Measurements from ENCODE around the gene ECSIT. TPM values are rescaled to one million over a fixed set of nuclear protein-coding genes. Genes with fewer than 3 reads are reported as not detected.

The ECSIT gene
- total RNA-seq, 1 experiment from 2014 or later: 66.3 TPM

Other genes with a start within 250 kb of the ECSIT start
- gene TSPAN16, start 233.0 kb downstream of the ECSIT start, total RNA-seq (2014; rRNA removed; shearing (Covaris generic)): not detected in 2 replicates
- 0.86 and 1.2 TPM in 2 replicates for gene RAB3D, start 189.5 kb downstream of the ECSIT start, total RNA-seq (2014; rRNA removed; shearing (Covaris generic))
- 124 and 181 TPM in 2 replicates for gene TMEM205, start 182.9 kb downstream of the ECSIT start, total RNA-seq (2014; rRNA removed; shearing (Covaris generic))
- gene CCDC159, start 182.6 kb downstream of the ECSIT start, total RNA-seq (2014; rRNA removed; shearing (Covaris generic)): 0.63 and 0.68 TPM in 2 replicates
- gene PLPPR2, start 173.7 kb downstream of the ECSIT start, total RNA-seq (2014; rRNA removed; shearing (Covaris generic)): 5.2 and 12.1 TPM in 2 replicates
- gene SWSAP1, start 154.5 kb downstream of the ECSIT start, total RNA-seq (2014; rRNA removed; shearing (Covaris generic)): 0.57 and 1.4 TPM in 2 replicates
- 1.7 and 2.8 TPM in 2 replicates for gene EPOR, start 144.8 kb downstream of the ECSIT start, total RNA-seq (2014; rRNA removed; shearing (Covaris generic))
- gene RGL3, start 109.8 kb downstream of the ECSIT start, total RNA-seq (2014; rRNA removed; shearing (Covaris generic)): not detected in 2 replicates
- not detected in 2 replicates for gene ODAD3, start 94.0 kb downstream of the ECSIT start, total RNA-seq (2014; rRNA removed; shearing (Covaris generic))
- gene PRKCSH, start 93.5 kb downstream of the ECSIT start, total RNA-seq (2014; rRNA removed; shearing (Covaris generic)): 83.6 and 85.8 TPM in 2 replicates
- not detected in 2 replicates for gene ELAVL3, start 48.1 kb downstream of the ECSIT start, total RNA-seq (2014; rRNA removed; shearing (Covaris generic))
- 6.3 and 10.3 TPM in 2 replicates for gene ZNF653, start 23.3 kb downstream of the ECSIT start, total RNA-seq (2014; rRNA removed; shearing (Covaris generic))
- 7.2 and 9.3 TPM in 2 replicates for gene CNN1, start 9.7 kb upstream of the ECSIT start, total RNA-seq (2014; rRNA removed; shearing (Covaris generic))
- gene ELOF1, start 30.1 kb upstream of the ECSIT start, total RNA-seq (2014; rRNA removed; shearing (Covaris generic)): 79.0 and 99.9 TPM in 2 replicates
- gene ACP5, start 48.5 kb upstream of the ECSIT start, total RNA-seq (2014; rRNA removed; shearing (Covaris generic)): 0.45 and 0.97 TPM in 2 replicates
- 15.4 and 23.0 TPM in 2 replicates for gene ZNF627, start 68.3 kb upstream of the ECSIT start, total RNA-seq (2014; rRNA removed; shearing (Covaris generic))
- 4.5 and 8.6 TPM in 2 replicates for gene ZNF823, start 209.8 kb upstream of the ECSIT start, total RNA-seq (2014; rRNA removed; shearing (Covaris generic))
- gene ZNF441, start 237.9 kb upstream of the ECSIT start, total RNA-seq (2014; rRNA removed; shearing (Covaris generic)): 2.3 and 4.1 TPM in 2 replicates

Measured in Daoy (cell line).